Inferior parietal cortex (tissue), 1 donor: Measurements from ENCODE around the gene PTCH1.

Experiments
- DNase-seq: peaks from one replicate; pipeline ENCODE4 v3.0.0-alpha.2; 2016; ENCODE audit errors: extremely low spot score

Gene PTCH1

DNA sequence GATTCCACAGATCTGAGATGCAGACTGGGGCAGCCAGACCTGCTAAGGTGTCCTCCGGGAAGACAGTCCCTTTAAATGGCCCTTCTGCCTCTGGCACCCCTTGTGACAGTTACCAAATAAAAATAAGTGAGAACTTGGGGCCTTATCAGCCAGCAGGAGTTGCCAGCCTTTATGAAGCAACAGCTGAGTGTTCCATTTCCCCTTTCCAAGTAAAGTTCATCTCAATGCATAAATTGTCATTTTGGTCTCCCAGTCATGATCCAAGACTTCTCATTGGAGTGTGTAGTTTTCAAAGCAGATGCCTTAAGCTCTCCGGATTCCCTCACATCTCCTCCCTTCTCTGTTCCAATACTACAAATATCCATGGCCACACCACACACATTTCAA lies 4.1 kb downstream of the PTCH1 start:
- no peak for DNase-seq

DNA sequence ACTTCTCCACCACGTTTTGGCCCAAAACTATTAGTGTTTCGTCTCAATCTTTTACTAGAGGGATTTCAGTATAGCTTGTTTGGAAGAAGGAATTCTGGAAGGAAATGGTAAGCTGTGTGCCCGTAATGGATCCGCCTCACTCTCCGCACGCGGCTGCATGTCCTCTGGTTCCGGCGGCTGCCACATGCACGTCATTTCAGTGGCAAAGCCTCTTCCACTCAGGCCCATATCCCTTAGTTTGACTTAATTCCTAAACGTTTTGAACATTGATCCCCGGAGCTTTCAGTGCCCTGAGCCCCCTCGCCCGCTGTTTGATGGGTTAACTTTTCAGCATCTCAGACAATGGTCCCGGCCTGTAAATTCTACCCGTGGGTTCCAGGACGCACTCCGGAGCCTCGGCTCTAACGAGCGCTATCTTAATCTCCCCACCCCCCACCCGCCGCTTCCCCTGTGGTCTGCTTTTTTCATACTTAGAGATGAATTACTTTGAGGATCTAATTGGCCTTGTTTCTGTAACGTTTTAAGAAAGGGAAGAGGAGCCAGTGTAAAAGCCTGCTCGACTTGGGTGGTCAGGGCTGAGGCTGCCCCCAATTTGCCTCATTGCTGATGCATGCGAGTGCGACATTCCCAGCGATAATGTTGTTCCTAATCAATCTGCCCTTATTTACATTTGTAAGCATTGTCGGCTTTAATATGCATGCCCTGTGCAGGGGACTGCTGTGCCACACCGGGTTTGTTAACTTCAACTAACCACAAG lies 4.6 kb downstream of the PTCH1 start:
- DNase-seq, result no peak

DNA sequence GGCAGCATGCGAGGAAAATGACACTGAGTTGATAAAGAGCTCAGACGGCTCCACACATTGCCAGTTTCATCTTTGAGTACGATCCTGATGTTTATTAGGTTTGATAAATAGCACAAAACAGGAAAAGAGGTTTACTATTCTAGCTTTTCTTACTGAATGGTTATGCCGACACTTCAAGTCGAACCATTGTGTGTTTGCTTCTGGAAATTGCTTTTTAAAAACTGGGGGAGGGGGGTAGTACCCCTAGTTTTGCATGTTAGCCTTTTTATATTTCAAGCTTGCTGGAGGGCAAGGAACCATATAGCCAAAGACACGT lies 5.2 kb downstream of the PTCH1 start:
- no peak for DNase-seq

DNA sequence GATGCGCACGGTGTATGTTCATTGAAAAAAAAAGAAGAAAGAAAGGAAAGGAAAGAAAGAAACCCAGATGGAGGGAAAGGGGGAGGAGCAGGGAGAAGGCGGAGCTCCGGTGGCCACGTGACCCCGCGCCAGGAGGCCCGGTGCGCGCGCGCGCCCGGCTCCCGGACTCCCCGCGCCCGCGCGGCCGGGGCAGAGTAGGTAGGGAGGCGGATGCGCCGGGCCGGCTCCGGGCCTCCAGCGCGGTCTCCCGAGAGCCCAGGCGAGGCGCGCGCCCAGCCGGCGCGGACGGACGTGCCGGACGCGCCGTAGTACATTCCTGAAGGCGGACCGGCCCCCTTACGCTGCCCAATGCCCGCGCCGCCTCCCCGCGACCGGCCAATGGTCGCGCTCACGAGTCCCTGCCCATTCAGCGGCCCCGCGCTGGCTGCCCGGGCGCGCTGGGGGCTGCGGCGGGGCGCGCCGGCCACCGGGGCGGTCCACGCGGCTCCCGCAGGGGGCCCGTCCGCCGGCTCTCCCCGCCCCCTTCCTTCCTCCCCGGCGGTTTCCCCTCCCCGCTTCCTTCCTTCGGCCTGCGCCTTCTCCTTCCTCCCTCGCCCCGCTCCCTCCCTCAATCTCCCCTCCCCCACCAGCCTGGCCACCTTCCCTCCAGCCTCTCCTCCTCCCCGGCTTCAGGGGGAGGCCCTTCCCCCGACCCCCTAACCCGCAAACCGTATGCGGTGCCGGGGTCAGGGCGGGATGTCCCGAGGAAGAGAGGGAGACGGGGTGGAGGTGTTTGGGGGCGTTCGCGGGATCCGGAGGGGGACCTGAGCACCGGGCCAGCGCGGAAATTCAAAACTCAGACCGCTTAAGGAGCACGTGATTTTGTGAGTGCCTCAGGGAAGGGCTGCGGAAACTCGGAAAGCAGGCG lies 5.8 kb downstream of the PTCH1 start:
- DNase-seq, result peak; percentile 80

DNA sequence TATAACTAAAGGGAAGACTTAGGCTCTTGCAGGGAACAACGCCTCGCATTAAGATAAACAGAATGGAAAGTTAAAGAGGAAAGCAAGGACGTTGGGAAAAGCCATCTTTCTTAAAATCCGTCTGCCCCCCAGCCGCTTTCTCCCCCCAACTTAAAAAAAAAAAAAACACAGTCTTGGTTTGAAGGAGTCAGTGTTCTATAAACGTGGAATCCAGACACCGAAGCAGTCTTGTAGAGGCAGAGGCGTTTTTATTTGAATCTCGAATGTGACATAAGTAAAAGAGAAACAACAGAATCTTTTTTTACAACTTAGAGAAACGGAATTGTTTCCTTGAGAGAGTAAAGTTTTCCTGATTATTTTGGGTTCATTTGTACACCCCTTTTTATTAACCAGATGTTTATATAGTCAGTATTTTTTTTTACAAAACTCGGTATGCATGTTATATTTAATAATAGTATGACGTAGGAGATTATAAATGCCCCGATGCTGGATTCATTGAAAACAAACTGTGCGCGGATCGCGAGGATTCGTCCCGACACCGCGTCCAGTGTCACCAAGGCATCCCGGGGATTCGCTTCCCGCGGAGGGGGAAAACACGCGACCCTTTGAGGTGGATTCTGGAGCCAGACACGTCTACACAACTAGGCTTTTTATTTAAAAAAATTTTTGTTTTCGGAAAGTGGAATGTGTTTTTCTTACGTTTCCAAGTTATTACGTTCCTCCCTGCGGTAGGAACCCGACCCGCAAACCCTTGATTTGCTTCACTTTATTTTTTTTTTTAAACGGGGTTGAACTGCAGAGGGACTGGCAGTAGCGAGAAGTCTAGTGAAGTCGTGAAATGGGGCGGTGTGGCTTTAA lies 6.7 kb downstream of the PTCH1 start:
- DNase-seq, result no peak

DNA sequence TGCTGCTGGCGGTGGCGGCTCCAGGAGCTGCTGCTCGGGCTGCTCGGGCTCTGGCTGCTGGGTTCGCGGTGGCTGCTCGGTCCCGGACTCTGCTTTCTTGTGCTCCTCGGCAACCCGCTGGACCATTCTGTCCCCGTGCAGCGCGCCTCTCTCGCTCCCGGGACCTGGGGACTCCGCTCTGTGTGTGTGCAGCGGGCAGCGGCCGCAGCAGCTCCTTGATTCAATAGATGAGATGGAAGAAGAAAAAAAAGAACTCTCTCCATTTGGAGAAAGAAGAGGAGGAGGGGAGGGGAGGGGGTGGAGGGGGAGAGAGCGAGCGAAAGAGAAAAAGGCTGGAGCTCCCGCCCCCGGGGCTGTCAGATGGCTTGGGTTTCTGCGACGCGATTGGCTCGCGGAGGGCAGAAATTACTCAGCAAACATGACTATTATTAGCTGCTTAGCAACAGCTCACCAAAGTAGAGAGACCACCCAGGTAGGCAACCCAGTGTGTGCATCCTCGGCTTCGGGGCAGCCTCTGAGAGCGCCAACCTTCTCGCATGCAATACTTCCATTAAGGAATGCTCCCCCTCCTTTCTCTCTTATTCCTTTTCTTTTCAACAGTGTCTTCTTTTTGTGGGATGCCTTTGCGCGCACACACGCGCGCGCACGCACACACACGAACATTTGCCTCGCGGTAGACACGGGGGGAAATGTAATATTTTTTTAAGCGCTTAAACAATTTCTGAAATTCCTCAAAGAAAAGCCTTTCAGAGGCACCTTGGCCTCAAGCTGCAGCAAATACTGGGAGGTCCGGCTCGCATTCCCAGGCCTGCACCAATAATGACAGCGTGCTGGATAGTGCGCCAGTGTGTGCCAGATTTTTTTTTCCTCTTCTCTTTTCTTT lies 7.6 kb downstream of the PTCH1 start:
- peak; percentile 91 for DNase-seq

DNA sequence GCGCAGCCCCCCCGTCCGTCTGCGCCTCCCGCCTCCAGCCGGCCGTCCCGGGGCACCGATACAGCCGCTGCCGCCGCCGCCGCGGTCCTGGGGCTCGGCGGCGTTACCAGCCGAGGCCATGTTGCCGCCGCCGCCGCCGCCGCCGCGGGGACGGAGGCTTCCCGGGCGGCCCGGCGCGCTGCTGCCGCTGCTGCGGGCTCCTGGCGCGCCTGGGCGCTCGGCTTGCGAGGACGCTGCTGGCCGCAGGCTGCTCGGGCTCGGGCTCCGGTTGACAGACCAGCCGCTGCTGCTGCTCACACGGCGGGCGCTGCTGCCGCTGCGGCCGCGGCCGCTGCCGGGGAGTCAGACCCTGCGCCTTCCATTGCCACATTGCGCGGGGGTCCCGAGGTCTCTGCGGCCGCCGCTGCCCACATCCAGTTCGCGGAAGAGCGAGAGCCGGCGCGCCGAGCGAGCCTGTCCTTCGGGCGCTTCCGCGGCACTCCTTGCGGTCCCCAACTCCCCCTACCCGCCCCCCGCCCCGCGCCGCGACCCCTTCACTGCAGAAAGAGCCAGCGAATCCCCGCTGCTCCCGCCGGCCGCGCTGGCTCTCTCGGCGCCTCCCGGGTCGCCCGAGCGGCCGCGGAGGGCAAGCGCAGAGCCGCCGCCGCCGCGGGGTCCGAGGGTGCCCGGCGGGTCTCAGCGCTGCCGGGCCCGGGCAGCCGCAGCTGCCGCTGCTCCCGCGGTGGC lies 8.4 kb downstream of the PTCH1 start:
- DNase-seq, result no peak

DNA sequence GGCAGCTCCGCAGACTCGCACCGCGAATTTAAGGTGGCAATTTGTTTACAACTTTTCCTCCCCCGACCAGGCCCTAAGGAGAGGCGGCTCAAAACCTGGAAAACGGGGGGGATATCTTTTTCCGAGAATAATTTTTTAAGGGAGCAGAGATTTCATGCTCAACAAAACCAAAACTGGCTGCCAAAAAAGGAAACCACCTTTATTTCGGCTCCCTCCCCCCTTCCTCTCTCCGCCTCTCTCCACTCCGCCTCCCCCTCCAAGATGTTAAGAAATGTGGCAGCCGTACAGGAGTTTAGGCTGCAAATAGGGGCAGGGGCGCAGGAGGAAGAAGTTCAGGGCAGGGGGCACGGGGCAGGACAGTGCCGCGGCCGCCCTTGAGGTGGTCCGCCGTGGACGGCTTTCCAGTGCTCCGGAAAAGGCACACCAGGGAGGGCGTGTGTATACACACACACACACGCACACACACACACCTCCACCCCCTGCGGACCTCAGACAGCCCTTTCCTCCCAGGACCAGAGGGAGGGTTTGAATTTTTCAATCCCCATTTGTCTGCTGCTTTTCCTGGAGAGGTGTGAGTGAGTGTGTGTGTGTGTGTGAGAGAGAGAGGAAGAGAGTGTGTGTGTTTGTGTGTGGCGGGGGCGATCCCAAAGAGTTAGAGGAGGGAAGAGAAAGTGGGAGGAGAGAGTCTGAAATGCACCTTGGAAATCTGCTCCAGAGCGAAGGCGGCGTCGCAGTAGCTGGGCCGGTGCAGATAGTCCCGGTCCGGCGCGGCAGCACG lies 9.1 kb downstream of the PTCH1 start:
- peak; percentile 70 for DNase-seq

DNA sequence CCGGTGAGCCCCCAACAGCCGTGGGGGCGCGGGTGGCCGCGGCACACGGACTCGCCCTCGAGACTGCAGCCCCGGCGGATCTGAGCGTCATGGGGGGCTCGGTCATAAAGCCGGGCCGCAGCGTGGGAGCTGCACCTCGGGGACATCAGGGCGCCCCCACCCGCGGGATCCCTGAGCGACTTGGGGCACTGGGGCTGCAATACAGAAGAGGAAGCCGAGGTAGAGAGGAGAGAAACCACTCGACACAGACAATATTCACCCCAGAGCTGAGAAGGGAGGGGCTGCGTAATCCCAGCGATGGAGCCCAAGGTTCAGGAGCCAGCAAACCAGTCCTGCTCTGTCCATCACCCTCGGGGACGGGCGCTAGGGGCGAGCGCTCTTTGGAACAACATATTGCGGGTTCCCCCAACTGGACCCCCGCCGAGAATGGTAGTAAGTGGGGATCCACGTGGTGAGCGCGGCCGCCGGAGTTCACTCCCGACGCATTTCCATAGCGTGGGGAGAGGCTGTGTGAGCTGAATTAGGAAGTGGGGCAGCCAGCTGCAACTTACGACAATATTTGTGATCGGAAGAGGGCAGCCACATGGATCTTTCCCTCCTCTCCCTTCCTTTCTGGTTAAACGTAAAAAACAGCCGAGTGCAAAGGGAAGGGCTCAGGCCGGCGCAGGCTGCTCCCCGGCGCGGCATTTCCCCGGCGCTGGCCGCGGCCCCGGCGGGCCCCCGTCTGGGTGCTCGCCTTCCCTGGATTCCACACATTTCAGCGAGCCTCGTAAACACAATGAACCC lies 9.9 kb downstream of the PTCH1 start:
- peak; percentile 71 for DNase-seq

DNA sequence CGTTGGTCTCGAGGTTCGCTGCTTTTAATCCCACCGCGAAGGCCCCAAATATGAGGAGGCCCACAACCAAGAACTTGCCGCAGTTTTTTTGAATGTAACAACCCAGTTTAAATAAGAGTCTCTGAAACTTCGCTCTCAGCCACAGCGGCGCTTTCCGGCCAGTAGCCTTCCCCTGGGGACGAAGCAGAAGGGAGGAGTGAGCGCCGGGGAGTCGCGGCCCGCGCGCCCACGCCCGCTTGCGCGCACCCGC lies 10.4 kb downstream of the PTCH1 start:
- no peak for DNase-seq

DNA sequence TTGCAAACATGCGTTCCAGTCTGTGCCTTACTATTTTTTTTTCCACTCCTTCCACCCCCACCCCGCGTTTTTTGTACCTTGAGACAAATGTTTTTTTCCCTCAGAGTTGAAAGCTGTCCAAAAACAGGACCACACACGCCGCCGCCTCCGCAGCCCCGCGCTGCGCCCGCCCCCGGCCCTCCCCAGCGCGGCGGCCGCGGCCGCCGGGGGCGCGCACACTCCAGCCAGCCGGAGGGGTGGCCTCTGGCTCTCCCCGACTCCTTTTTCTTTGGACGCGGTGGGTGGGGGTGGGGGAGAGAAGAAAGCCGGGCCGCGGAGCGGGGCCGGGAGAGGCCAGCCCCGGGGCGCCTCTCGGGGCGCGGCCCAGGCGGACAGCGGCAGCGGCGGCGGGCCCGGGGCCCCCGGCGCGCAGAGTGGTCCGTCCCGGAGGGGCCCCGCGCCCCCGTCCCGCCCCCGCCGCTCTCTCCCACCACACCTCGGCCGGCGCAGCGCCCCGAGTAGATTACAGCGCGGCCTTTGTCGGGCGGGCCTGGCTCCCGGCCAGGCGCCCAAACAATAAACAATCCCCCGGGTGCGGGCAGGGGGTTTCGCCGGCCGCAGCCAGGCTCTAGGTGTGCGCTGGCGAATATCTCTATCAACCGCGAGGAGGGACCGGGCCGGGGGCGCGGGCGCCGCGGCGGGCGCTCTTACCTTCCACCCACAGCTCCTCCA lies 10.9 kb downstream of the PTCH1 start:
- DNase-seq, result no peak

DNA sequence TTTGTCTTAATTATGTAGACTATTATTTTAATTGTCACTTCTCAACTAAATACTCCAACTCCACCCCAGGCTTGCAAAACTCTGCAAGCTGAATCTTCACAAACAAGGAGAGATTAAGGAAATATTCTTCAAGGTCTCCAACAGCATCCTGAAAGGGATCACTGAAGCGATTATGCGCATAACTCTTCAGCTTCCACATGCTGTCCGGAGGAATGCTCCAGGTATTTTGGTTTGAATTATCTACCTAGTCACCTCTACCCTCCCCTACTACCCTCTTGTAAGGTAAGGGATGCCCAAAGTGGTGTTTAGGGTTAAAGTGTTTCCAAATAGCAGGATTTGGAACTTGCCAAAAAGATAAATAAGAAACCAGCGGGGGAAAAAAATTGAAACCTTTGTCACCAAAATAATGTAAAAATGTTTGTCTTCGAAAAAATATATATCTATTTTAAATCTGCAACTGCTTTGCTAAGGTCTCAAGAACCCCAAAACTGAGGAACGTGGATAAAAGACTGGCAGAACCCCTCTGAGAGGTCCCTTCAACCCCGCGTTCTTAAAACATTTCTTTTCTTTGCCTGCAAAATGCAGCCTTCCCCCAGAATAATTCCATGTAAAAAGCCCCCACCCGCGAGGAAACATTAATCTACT lies 11.6 kb downstream of the PTCH1 start:
- no peak for DNase-seq

DNA sequence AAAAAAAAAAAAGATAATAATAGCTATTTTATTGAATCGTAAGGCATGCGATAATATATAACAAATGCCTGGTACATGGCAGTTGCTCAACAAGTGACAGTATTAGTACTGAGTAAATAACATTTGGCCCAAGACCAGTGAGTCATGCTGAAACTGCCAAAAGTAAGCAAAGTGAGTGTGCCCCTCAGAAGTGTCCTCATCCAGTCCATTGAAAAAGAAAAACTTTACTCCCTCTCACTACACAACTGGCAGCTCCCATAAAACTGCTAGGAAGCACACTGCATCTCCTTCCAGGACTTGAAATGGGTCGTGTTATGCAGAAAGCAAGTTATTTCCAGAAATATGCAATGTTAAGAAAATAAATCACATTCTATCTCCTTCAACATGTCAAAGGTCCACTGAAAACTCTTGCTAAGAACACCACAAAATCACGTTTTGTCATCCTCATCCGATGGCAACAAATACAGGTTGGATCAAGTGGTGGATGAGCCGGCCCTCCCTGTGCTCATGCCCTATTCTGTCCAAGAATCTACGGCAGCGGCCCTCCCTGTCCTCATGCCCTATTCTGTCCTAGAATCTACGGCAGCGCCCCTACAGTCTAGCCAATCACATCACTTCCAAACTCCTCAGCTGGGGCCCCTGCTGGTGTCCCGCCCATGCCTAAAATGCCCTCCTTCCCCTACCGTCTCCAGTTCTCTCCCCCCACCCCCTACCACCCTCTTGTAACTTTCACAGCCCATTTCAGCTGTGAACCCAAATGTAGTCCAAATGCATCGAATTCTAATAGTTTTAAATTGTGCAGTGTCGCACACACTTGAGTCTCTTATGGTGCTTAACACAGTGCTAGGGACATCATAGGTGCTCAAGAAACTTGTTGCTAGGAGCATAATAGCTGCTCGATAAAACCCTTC lies 12.5 kb downstream of the PTCH1 start:
- no peak for DNase-seq

DNA sequence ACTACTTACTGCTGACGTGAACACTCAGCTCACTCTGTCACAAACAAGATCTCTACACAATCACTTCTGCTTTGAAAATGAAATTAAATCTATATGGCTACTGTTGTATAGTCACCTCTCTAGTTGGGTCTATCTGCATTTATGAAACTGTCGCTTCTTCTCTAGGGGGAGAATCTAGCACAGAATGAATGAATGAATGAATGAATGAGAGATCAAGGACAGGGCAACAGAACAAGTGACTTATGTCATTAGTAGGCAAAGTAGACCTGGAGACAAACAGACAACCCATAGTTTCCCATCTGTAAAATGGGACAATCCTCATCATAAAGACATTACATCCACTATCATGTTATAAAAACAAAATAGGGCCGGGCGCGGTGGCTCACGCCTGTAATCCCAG lies 13.4 kb downstream of the PTCH1 start:
- DNase-seq, result no peak

DNA sequence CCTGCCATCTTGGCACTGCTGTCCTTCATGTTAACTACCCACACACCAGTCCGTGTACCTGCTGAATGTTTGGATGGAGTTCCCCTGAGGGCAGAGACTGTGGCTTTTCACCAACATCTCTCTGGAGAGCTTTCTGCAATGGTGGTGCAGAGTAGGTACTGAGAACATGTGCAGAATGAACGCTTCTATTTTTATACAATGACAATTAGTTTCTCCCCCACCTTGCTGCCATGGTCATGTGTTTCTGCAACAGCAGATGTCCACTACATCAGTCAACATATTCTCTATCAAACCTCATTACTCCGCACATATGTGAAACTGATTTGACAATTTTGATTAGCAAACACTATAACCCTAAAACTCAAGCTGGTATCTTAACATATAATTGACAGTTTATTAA lies 14.5 kb downstream of the PTCH1 start:
- no peak for DNase-seq

DNA sequence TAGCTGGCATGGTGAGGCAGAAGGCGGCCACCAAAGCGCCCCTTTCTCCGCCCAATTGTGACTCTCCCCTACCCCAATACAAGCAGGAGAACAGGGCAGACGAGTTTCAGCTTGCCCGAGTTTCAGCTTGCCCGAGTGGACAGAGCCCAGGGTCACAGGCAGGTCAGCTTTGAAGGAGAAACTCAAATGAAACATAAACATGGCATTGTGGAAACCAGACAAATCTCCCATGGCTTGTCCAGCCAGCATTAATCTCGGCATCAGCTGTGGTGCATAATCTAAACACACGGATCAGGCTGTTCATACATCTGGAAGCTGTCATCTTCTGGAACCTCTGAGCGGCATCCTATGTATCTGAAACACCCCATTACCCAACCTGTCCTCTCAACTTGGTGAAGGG lies 16.9 kb downstream of the PTCH1 start:
- DNase-seq, result no peak

DNA sequence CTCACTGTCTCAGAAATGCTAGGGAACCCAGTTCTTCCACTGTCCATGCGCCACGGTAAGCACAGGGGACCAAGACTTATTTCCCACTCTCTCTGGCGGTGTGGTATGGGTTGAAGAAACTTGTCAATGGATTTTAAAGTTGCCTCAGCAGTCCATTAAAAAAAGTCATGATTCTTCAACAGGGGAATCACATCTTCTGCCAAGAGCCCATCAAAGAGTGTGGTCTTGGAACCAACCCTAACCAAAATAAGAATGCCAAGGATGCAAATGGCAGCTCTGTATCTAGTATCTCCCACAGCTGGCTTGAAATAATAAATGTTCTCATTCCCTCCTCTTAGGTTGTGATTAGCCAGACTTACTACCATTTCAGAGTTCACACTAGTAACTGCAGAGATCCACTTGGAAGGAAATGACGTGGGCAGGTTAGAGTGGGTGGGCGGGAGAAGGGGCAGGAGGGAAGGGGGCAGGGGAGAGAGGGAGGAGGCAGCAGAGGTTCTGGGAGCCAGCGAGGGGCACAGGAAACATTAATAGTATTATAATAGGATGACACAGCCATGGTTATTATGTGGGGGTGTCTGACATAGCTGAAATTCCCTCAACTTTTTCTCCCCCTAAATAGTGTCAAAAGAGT lies 17.6 kb downstream of the PTCH1 start:
- DNase-seq, result no peak
